K562 (cell line): Measurements from ENCODE around the gene SMYD2. TPM values are rescaled to one million over a fixed set of nuclear protein-coding genes. Genes with fewer than 3 reads are reported as not detected.

Source experiments
- ATAC-seq: fragments of 200-7000 bp; cut with Tn5 transposase; 3 replicates; pipeline ENCODE4 v1.9.1; 2020; ENCODE audit warnings: moderate library complexity
- BruUV-seq: library from RNA; stranded (reverse); fragments of 400-500 nt; replicated peaks from 2 replicates; lab custom pipeline; 2021; lab: Mats Ljungman, UMichigan
- CTCF ChIA-PET: fragments of 300-600 bp; formaldehyde crosslinking; extraction: SDS; loops from one replicate; lab custom pipeline; 2021; ENCODE audit warnings: low intra/inter-chr PET ratio; lab: Yijun Ruan, JAX
- POLR2A ChIA-PET: fragments of 300-600, 350-650 bp; sonication (Branson Sonifier 250); formaldehyde crosslinking; extraction: SDS; loops from one replicate; lab custom pipeline; 2021; ENCODE audit warnings: antibody characterized with exemption, inconsistent platforms; lab: Yijun Ruan, JAX
- DNase-seq, 4 experiments: peaks; one replicate each; pipeline versions ENCODE4 v3.0.0 to v3.0.0-alpha.2; 2011 to 2018; ENCODE audit warnings: low spot score in 3 of 4, mixed read lengths in 3 of 4; ENCODE audit errors: extremely low read depth in 1 of 4
- FAIRE-seq: peaks from 2 replicates; lab custom pipeline; 2011; peaks lifted over from hg19 to GRCh38; lab: Jason Lieb, UNC
- H2AFZ ChIP-seq: 2 replicates; pipeline ENCODE4 v1.6.0; 2011; ENCODE audit warnings: low read depth, low read length, control low read depth, inconsistent platforms
- H3K27ac ChIP-seq: fragments of 200-600 bp; 3 replicates; pipeline ENCODE4 v1.8.0; 2011; ENCODE audit warnings: low read depth, mild to moderate bottlenecking, control low read depth, inconsistent platforms, low read length, moderate library complexity, mixed read lengths; ENCODE audit errors: extremely low read depth
- H3K27me3 ChIP-seq, 2 experiments: fragments of 300-600 bp in 1 of 2; 2 replicates in 1 of 2; 3 replicates in 1 of 2; pipeline versions ENCODE4 v1.6.0 to v1.8.0; 2011; ENCODE audit warnings: inconsistent platforms in 2 of 2, low read length in 2 of 2, mild to moderate bottlenecking in 1 of 2, mixed read lengths in 1 of 2, moderate library complexity in 1 of 2; ENCODE audit not compliant: control insufficient read depth in 2 of 2, insufficient read depth in 2 of 2
- H3K36me3 ChIP-seq: fragments of 300-600 bp; 3 replicates; pipeline ENCODE4 v1.8.0; 2011; ENCODE audit warnings: mild to moderate bottlenecking, low read length, inconsistent platforms; ENCODE audit not compliant: control insufficient read depth, insufficient read depth
- H3K4me1 ChIP-seq, 2 experiments: fragments of 200-600 bp in 1 of 2; replicated peaks in 1 of 2; 2 replicates in 1 of 2; 3 replicates in 1 of 2; pipeline versions ENCODE4 v1.5.1 to v1.8.0; 2011; ENCODE audit warnings: inconsistent platforms in 2 of 2, low read length in 2 of 2, mild to moderate bottlenecking in 1 of 2, mixed read lengths in 1 of 2, moderate library complexity in 1 of 2; ENCODE audit not compliant: control insufficient read depth in 2 of 2, insufficient read depth in 2 of 2
- H3K4me2 ChIP-seq: 2 replicates; pipeline ENCODE4 v1.6.1; 2011; ENCODE audit warnings: low read length, control low read depth, inconsistent platforms, mixed read lengths; ENCODE audit not compliant: insufficient read depth
- H3K4me3 ChIP-seq: fragments of 200-600 bp; sonication (generic), shearing (Covaris generic); 2 replicates; pipeline ENCODE4 v1.5.1; 2016; ENCODE audit warnings: control low read depth, inconsistent platforms
- H3K79me2 ChIP-seq: fragments of 200-600 bp; 3 replicates; pipeline ENCODE4 v1.8.0; 2011; ENCODE audit warnings: low read length, inconsistent platforms; ENCODE audit not compliant: control insufficient read depth, insufficient read depth
- H3K9ac ChIP-seq, 2 experiments: 2 replicates each; pipeline versions ENCODE4 v1.6.0 to v1.6.1; 2011; ENCODE audit warnings: low read depth in 2 of 2, low read length in 2 of 2, control low read depth in 1 of 2, inconsistent platforms in 1 of 2, mild to moderate bottlenecking in 1 of 2, mixed read lengths in 1 of 2; ENCODE audit not compliant: insufficient read depth in 1 of 2
- H3K9me1 ChIP-seq: one replicate; pipeline ENCODE4 v1.6.0; 2011; ENCODE audit warnings: inconsistent platforms, mild to moderate bottlenecking, low read length, moderate library complexity; ENCODE audit not compliant: control insufficient read depth, insufficient read depth
- H3K9me3 ChIP-seq: replicated peaks from 2 replicates; pipeline ENCODE4 v1.5.1; 2011; ENCODE audit warnings: low read depth, low read length, inconsistent platforms; ENCODE audit not compliant: control insufficient read depth, insufficient read depth
- H4K20me1 ChIP-seq: replicated peaks from 2 replicates; pipeline ENCODE4 v1.6.1; 2011; ENCODE audit warnings: low read length, inconsistent platforms, mixed read lengths; ENCODE audit not compliant: control insufficient read depth, insufficient read depth
- HOXB6 ChIP-seq: fragments of 250-450 bp; sonication (Bioruptor Pico); IDR thresholded peaks from 2 replicates; pipeline ENCODE4 v1.5.1; 2022; ENCODE audit warnings: mild to moderate bottlenecking, borderline replicate concordance
- KLF16 ChIP-seq: IDR thresholded peaks from 2 replicates; pipeline ENCODE4 v1.6.1; 2016; ENCODE audit warnings: antibody characterized with exemption
- LARP7 ChIP-seq: fragments of 450-650 bp; IDR thresholded peaks from 2 replicates; pipeline ENCODE4 v1.6.1; 2016
- MAX ChIP-seq: sonication (generic); formaldehyde crosslinking; IDR thresholded peaks from 2 replicates; pipeline ENCODE4 v1.9.0; 2022; ENCODE audit warnings: mild to moderate bottlenecking, missing genetic modification reagents
- MBD1 ChIP-seq: fragments of 250-450 bp; sonication (Bioruptor Pico); IDR thresholded peaks from 2 replicates; pipeline ENCODE4 v1.8.0; 2022; ENCODE audit warnings: inconsistent platforms
- NCOA6 ChIP-seq: fragments of 450-650 bp; IDR thresholded peaks from 2 replicates; pipeline ENCODE4 v1.6.1; 2017; ENCODE audit warnings: mild to moderate bottlenecking
- PML ChIP-seq: IDR thresholded peaks from 2 replicates; pipeline ENCODE4 v1.6.1; 2012; ENCODE audit warnings: low read length, inconsistent platforms
- PRMT5 ChIP-seq: sonication (generic); formaldehyde crosslinking; IDR thresholded peaks from 2 replicates; pipeline ENCODE4 v1.5.0; 2020; ENCODE audit warnings: missing genetic modification reagents
- RAD51 ChIP-seq: fragments of 450-650 bp; IDR thresholded peaks from 2 replicates; pipeline ENCODE4 v1.7.1; 2016; ENCODE audit warnings: low read depth, mild to moderate bottlenecking, borderline replicate concordance
- RBM39 ChIP-seq: fragments of 200-400 bp; formaldehyde crosslinking; optimal IDR thresholded peaks from 2 replicates; pipeline ENCODE3; 2018; ENCODE audit warnings: low read depth, low read length
- STAT5A ChIP-seq: IDR thresholded peaks from 2 replicates; pipeline ENCODE4 v1.6.1; 2012; ENCODE audit warnings: low read length, inconsistent platforms, borderline replicate concordance
- TCF3 ChIP-seq: sonication (generic); formaldehyde crosslinking; IDR thresholded peaks from 2 replicates; pipeline ENCODE4 v1.4.0; 2020; ENCODE audit warnings: mild to moderate bottlenecking, missing genetic modification reagents
- TEAD4 ChIP-seq, 2 experiments: sonication (generic) in 1 of 2; formaldehyde crosslinking in 1 of 2; IDR thresholded peaks; 2 replicates each; pipeline versions ENCODE4 v1.6.1 to v1.8.0; 2012 to 2022; ENCODE audit warnings: borderline replicate concordance in 1 of 2, inconsistent platforms in 1 of 2, low read length in 1 of 2, mild to moderate bottlenecking in 1 of 2, missing genetic modification reagents in 1 of 2
- ZNF232 ChIP-seq: sonication (generic); formaldehyde crosslinking; IDR thresholded peaks from 2 replicates; pipeline ENCODE4 v1.8.0; 2022; ENCODE audit warnings: mild to moderate bottlenecking, missing genetic modification reagents
- ZNF511 ChIP-seq: sonication (generic); formaldehyde crosslinking; IDR thresholded peaks from 2 replicates; pipeline ENCODE4 v1.8.0; 2022; ENCODE audit warnings: mild to moderate bottlenecking, missing genetic modification reagents
- ZNF707 ChIP-seq: fragments of 250-450 bp; sonication (Bioruptor Pico); conservative IDR thresholded peaks from 2 replicates; pipeline ENCODE4 v1.8.0; 2022; ENCODE audit warnings: inconsistent platforms, mild to moderate bottlenecking, moderate library complexity
- ZNF780A ChIP-seq: fragments of 250-450 bp; sonication (Bioruptor Pico); IDR thresholded peaks from 2 replicates; pipeline ENCODE4 v1.5.0; 2021; ENCODE audit warnings: mild to moderate bottlenecking
- WGBS: fragments of 100-300 bp; shearing (Covaris generic); methylation state at CpG from one replicate; pipeline ENCODE4 v1.1.6; 2016; ENCODE audit warnings: low coverage, mixed read lengths; ENCODE audit not compliant: insufficient coverage; ENCODE audit errors: missing lambda C conversion rate; 5-methylcytosine and 5-hydroxymethylcytosine counted together
- in situ Hi-C: fragments of 300-500 bp; cut with MboI; formaldehyde crosslinking; loops from 4 replicates; pipeline ENCODE4 v1.15.0; 2018; ENCODE audit warnings: inconsistent platforms, mixed read lengths
- intact Hi-C: fragments of 100-400 bp; cut with micrococcal nuclease; formaldehyde crosslinking; loops from 2 replicates; pipeline ENCODE4 v1.14.2; 2022
- polyA plus RNA-seq, 8 experiments: library from polyadenylated mRNA; depleted of rRNA in 4 of 8; stranded (reverse) in 5 of 8; unstranded in 3 of 8; fragments of >200 nt; fragmentation: Nextera tagmentation in 2 of 8; fragmentation: Illumina TruSeq in 1 of 8; extraction: Ambion mirVana in 2 of 8; extraction: Trizol in 1 of 8; gene quantifications; 2 replicates each; pipeline versions ENCODE4 v1.2.1 to v1.2.3, GENCODE V29; 2011 to 2014; ENCODE audit warnings: inconsistent platforms in 1 of 8, missing spikeins in 1 of 8
- total RNA-seq, 7 experiments: library from RNA; depleted of rRNA in 6 of 7; stranded (reverse); fragments of >200 nt in 6 of 7; fragmentation: Illumina TruSeq in 2 of 7; extraction: Trizol in 2 of 7; gene quantifications; 2 replicates each; pipeline versions ENCODE4 v1.2.1 to v1.2.3, GENCODE V29; 2011 to 2021; ENCODE audit warnings: low replicate concordance in 1 of 7
- TF ChIP-seq, protein P1 (sequence below), 2 experiments: fragments of 450-650 bp in 1 of 2; sonication (generic) in 1 of 2; formaldehyde crosslinking in 1 of 2; IDR thresholded peaks in 1 of 2; conservative IDR thresholded peaks in 1 of 2; 2 replicates each; pipeline versions ENCODE4 v1.6.1 to v1.8.1; 2016 to 2023; ENCODE audit warnings: mild to moderate bottlenecking in 2 of 2, moderate library complexity in 2 of 2, inconsistent platforms in 1 of 2, missing genetic modification reagents in 1 of 2
- TF ChIP-seq, protein P2 (sequence below): IDR thresholded peaks from 2 replicates; pipeline ENCODE4 v1.6.1; 2014; ENCODE audit warnings: antibody characterized with exemption

Gene SMYD2
- total and polyA plus RNA-seq, 9 of the 15 experiments (the other 6 are each of a cell fraction or from before 2014, with no cell fraction given), result 13.8 to 81.3 (median 39.9) TPM

GRCh38 chr1:214326406-214326805 lies 45.4 kb downstream of the SMYD2 start:
- in situ Hi-C loops (loop anchor here (5.0 kb wide), 1 partner anchor 59 kb away; no protein-coding TSS in a partner anchor), intact Hi-C loops (no loop called here)
- POLR2A ChIA-PET, result interaction anchor here (0.6 to 0.9 kb wide), 2 partner anchors 67 to 115 kb away, joined by 3 to 4 read pairs; no protein-coding TSS in a partner anchor
- TF ChIP-seq, protein P1, sequence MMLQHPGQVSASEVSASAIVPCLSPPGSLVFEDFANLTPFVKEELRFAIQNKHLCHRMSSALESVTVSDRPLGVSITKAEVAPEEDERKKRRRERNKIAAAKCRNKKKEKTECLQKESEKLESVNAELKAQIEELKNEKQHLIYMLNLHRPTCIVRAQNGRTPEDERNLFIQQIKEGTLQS (IDR thresholded peaks at IDR 0.05), result no peak
- TF ChIP-seq, protein P1 (CRISPR knock-in tag; conservative IDR thresholded peaks at IDR 0.05), result no peak
- TF ChIP-seq HOXB6 (CRISPR knock-in tag) (no peak), PRMT5 (CRISPR knock-in tag) (no peak), NCOA6 (no peak), TCF3 (CRISPR knock-in tag) (peak; percentile 88), ZNF511 (CRISPR knock-in tag) (no peak), ZNF707 (no peak), PML (0 out of 2 replicates have a peak, but pooled peaks have one; percentile 29), MAX (CRISPR knock-in tag) (no peak), RAD51 (no peak), ZNF232 (no peak), STAT5A (peak; percentile 58), KLF16 (peak; percentile 64; the same call in 1 of the 2 replicates), TEAD4 (IDR thresholded peaks at IDR 0.05; ENCODE audit: low read length) (peak; percentile 84), TEAD4 (CRISPR knock-in tag; IDR thresholded peaks at IDR 0.05; ENCODE audit: borderline replicate concordance) (no peak), LARP7 (no peak), ZNF780A (CRISPR knock-in tag) (no peak), RBM39 (no peak), MBD1 (CRISPR knock-in tag) (no peak)
- TF ChIP-seq, protein P2, sequence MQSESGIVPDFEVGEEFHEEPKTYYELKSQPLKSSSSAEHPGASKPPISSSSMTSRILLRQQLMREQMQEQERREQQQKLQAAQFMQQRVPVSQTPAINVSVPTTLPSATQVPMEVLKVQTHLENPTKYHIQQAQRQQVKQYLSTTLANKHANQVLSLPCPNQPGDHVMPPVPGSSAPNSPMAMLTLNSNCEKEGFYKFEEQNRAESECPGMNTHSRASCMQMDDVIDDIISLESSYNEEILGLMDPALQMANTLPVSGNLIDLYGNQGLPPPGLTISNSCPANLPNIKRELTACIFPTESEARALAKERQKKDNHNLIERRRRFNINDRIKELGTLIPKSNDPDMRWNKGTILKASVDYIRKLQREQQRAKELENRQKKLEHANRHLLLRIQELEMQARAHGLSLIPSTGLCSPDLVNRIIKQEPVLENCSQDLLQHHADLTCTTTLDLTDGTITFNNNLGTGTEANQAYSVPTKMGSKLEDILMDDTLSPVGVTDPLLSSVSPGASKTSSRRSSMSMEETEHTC, result no peak

More at GRCh38 chr1:214326406-214326805, 45.4 kb downstream of the SMYD2 start:
- Histone ChIP-seq H3K9me1 (no peaks in the 10 kb centered on the region), H3K36me3 (peaks cover 40% of the 10 kb centered on the region; the same call in 1 of the 3 replicates), H3K27me3 (no peaks in the 10 kb centered on the region), H3K27ac (no peak overlapping the region), H4K20me1 (0 out of 2 replicates have a peak, but pooled peaks cover 6% of the 10 kb centered on the region), H3K4me1 (no peaks in the 10 kb centered on the region; a peak in 3 of 5 replicates), H3K4me3 (no peak overlapping the region), H3K9ac (peak overlapping the region in 1 of 2 experiments; percentile 42; a peak in 1 of 4 replicates), H3K4me2 (no peak overlapping the region), H3K79me2 (no peaks in the 10 kb centered on the region), H2AFZ (no peak overlapping the region), H3K9me3 (no peaks in the 10 kb centered on the region)
- FAIRE-seq (peak; percentile 58), ATAC-seq (peak; percentile 86), DNase-seq (peak; percentile 23 to 73 (median 50))
- BruUV-seq, result no TSS peak
- WGBS, result 33% methylated on average over 5 of the region's 5 CpGs
- CTCF ChIA-PET, result interaction anchor here (3.2 kb wide), 1 partner anchor 65 kb away, joined by 29 read pairs; no protein-coding TSS in a partner anchor
